Epithelial cell of esophagus (primary cell): ENCODE data around the gene UBR1.
"Not testable (repeated sequence)": the region's sequence is repeated elsewhere in the genome, so short reads cannot be mapped to it uniquely, and the experiment has no call there.

Experiments
- DNase-seq: peaks from one replicate; pipeline ENCODE4 v3.0.0; 2010; ENCODE audit warnings: low read depth
- H3K4me3 ChIP-seq: 2 replicates; pipeline ENCODE4 v1.5.1; 2011; ENCODE audit warnings: mild to moderate bottlenecking, low read length, control low read depth
- CTCF ChIP-seq: IDR thresholded peaks from 2 replicates; pipeline ENCODE4 v1.5.1; 2011; ENCODE audit warnings: low read depth, mild to moderate bottlenecking, low read length, control low read depth, inconsistent platforms; ENCODE audit not compliant: insufficient read depth; ENCODE audit errors: missing control alignments

UBR1 gene

GRCh38 chr15:43070249-43070648, 35.6 kb downstream of the UBR1 start:
- no peak for DNase-seq
- TF ChIP-seq CTCF, result no peak
- H3K4me3 ChIP-seq, result no peak overlapping the region

- TF ChIP-seq CTCF, result no peak
- no peak overlapping the region for H3K4me3 ChIP-seq
- peak; percentile 24 for DNase-seq
Measured at GRCh38 chr15:43067717-43068461, 37.9 kb downstream of the UBR1 start.

GRCh38 chr15:43056696-43057095, 49.1 kb downstream of the UBR1 start:
- no peak for TF ChIP-seq CTCF
- no peak overlapping the region for H3K4me3 ChIP-seq
- no peak for DNase-seq

GRCh38 chr15:43052860-43053259, 53.0 kb downstream of the UBR1 start:
- no peak for DNase-seq
- no peak for TF ChIP-seq CTCF
- H3K4me3 ChIP-seq, result no peak overlapping the region

GRCh38 chr15:43048935-43049334, 56.9 kb downstream of the UBR1 start:
- DNase-seq, result peak; percentile 27
- H3K4me3 ChIP-seq, result no peak overlapping the region
- TF ChIP-seq CTCF, result no peak

GRCh38 chr15:43046484-43046883, 59.4 kb downstream of the UBR1 start:
- H3K4me3 ChIP-seq, result no peak overlapping the region
- DNase-seq, result no peak
- TF ChIP-seq CTCF, result no peak

GRCh38 chr15:43042885-43043284, 63.0 kb downstream of the UBR1 start:
- DNase-seq, result no peak
- TF ChIP-seq CTCF, result no peak

GRCh38 chr15:43041085-43041484, 64.8 kb downstream of the UBR1 start:
- DNase-seq, H3K4me3 ChIP-seq: not testable (repeated sequence)

More at GRCh38 chr15:43042885-43043284, 63.0 kb downstream of the UBR1 start:
- H3K4me3 ChIP-seq, result no peak overlapping the region

- H3K4me3 ChIP-seq, DNase-seq: not testable (repeated sequence)
Measured at GRCh38 chr15:43035240-43035639, 70.6 kb downstream of the UBR1 start.
